HFFc6 (cell line): Measurements from ENCODE around the gene RASSF8. TPM values are rescaled to one million over a fixed set of nuclear protein-coding genes. Genes with fewer than 3 reads are reported as not detected.

Experiments used
- DNase-seq: peaks from one replicate; pipeline ENCODE4 v3.0.0-alpha.2; 2018
- H3K27ac Mint-ChIP-seq: 2 replicates; pipeline ENCODE4 v1.8.0; 2020; ENCODE audit warnings: mild to moderate bottlenecking, mixed read lengths
- H3K27me3 Mint-ChIP-seq: 2 replicates; pipeline ENCODE4 v1.8.0; 2021; ENCODE audit warnings: mild to moderate bottlenecking, moderate library complexity, mixed read lengths; ENCODE audit not compliant: insufficient read depth
- H3K36me3 Mint-ChIP-seq: 2 replicates; pipeline ENCODE4 v1.8.0; 2021; ENCODE audit warnings: low read depth, mixed read lengths
- H3K4me1 Mint-ChIP-seq: 2 replicates; pipeline ENCODE4 v1.8.0; 2020; ENCODE audit warnings: low read depth, mixed read lengths
- H3K4me3 Mint-ChIP-seq: 2 replicates; pipeline ENCODE4 v1.8.0; 2020; ENCODE audit warnings: mild to moderate bottlenecking, moderate library complexity, mixed read lengths
- H3K9me3 Mint-ChIP-seq: 2 replicates; pipeline ENCODE4 v1.8.0; 2020; ENCODE audit warnings: mild to moderate bottlenecking, mixed read lengths
- total RNA-seq, 6 experiments: library from RNA; stranded (reverse); fragmentation: NEBNext Ultra II Directional; extraction: Animal tissue kit (Norgen Biotek cat#: 25700); gene quantifications; 2 replicates in 1 of 6; 3 replicates in 5 of 6; pipeline ENCODE4 v1.2.3, GENCODE V29; 2021
- TF ChIP-seq, protein P1 (sequence below): fragments of 200-600 bp; sonication (generic); IDR thresholded peaks from 2 replicates; pipeline ENCODE4 v1.5.0; 2021; ENCODE audit warnings: antibody characterized with exemption, mild to moderate bottlenecking

Gene RASSF8
- total RNA-seq, 6 experiments from 2014 or later: 61.7 to 84.5 (median 77.0) TPM

DNA sequence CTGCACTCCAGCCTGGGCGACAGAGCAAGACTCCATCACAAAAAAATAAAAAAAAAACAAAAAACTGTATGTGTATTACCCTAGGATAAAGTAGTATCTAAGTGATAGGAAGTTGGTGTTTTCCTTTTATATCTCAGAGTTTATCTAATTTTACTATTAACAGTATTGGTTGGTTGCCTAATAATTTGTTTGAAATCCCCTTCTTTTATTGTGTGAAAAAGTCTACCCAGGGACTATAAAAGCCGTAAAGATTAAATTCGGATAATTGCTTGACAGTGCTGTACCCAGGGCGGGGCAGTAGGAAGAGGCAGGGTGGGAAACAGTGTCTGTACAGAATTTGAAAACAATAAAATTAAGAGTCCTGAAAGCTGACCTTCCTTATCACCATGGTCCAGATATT lies 78.4 kb downstream of the RASSF8 start:
- H3K4me1 Mint-ChIP-seq: peaks cover 41% of the 10 kb centered on the region

DNA sequence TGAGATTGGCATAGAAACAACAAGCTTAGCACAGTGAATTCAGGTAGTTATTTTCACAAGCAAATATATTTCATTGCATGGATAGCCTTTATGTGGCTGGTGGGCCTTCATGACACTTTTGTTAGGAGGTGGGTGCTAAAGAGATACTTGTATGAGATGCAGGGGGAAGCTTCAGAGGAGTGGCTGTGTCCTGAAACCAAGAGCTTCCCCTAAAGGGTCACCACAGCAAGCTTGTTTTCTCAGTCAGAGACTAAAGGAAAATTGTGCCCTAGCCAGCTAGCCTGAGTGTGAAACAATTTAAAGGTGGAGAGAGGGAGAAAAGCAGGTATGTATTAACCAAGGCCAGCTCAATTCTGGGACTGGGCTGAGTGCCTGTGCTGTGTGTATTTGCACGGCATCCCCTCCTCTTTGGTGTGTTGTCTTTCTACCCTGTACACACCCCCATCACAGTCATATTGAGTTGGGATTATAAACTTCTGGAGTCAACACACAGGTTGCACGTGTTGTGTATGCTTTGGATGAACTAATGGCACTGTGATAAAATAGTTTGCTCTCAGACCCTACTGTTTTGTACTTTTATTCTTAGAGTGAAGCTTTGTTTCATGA lies 79.2 kb downstream of the RASSF8 start:
- Mint-ChIP-seq H3K4me3 (no peak overlapping the region), H3K36me3 (no peaks in the 10 kb centered on the region), H3K4me1 (peaks cover 41% of the 10 kb centered on the region), H3K9me3 (no peaks in the 10 kb centered on the region), H3K27ac (no peak overlapping the region), H3K27me3 (peaks cover 5% of the 10 kb centered on the region; the same call in 1 of the 2 replicates)
- DNase-seq: no peak
- TF ChIP-seq, protein P1, sequence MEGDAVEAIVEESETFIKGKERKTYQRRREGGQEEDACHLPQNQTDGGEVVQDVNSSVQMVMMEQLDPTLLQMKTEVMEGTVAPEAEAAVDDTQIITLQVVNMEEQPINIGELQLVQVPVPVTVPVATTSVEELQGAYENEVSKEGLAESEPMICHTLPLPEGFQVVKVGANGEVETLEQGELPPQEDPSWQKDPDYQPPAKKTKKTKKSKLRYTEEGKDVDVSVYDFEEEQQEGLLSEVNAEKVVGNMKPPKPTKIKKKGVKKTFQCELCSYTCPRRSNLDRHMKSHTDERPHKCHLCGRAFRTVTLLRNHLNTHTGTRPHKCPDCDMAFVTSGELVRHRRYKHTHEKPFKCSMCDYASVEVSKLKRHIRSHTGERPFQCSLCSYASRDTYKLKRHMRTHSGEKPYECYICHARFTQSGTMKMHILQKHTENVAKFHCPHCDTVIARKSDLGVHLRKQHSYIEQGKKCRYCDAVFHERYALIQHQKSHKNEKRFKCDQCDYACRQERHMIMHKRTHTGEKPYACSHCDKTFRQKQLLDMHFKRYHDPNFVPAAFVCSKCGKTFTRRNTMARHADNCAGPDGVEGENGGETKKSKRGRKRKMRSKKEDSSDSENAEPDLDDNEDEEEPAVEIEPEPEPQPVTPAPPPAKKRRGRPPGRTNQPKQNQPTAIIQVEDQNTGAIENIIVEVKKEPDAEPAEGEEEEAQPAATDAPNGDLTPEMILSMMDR: no peak

More for the DNA sequence above, 78.4 kb downstream of the RASSF8 start:
- no peak for DNase-seq
- Mint-ChIP-seq H3K27ac (no peak overlapping the region), H3K4me3 (no peak overlapping the region), H3K9me3 (no peaks in the 10 kb centered on the region), H3K27me3 (peaks cover 5% of the 10 kb centered on the region; the same call in 1 of the 2 replicates), H3K36me3 (no peaks in the 10 kb centered on the region)
- TF ChIP-seq, protein P1: no peak

DNA sequence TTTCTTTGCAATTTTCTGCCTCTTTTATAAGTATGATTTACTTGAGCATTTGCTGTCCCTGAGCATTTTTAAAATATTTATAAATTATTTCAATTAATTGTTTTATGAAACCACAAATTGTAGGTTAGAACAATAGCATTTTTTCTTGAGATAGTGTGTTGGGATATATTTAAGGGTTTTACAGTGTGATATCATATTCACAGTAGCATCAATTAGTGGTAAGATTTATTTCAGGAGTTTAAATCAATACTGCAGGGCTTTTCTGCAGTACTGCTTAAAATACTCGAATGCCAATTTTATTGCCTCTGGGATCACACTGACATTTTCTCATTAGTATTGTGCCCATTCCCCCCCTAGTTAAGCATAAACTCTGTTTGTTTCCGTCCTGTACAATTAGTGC lies 84.2 kb downstream of the RASSF8 start:
- TF ChIP-seq, protein P1: no peak
- 0 out of 2 replicates have a peak, but pooled peaks cover 3% of the 10 kb centered on the region for H3K36me3 Mint-ChIP-seq
- H3K4me3 Mint-ChIP-seq: no peak overlapping the region; the same call in 1 of the 2 replicates
- H3K27me3 Mint-ChIP-seq: peaks cover 3% of the 10 kb centered on the region; the same call in 1 of the 2 replicates
- H3K4me1 Mint-ChIP-seq: peaks cover 56% of the 10 kb centered on the region
- no peaks in the 10 kb centered on the region for H3K9me3 Mint-ChIP-seq
- peak overlapping the region; percentile 10; the same call in 1 of the 2 replicates for H3K27ac Mint-ChIP-seq
- no peak for DNase-seq

DNA sequence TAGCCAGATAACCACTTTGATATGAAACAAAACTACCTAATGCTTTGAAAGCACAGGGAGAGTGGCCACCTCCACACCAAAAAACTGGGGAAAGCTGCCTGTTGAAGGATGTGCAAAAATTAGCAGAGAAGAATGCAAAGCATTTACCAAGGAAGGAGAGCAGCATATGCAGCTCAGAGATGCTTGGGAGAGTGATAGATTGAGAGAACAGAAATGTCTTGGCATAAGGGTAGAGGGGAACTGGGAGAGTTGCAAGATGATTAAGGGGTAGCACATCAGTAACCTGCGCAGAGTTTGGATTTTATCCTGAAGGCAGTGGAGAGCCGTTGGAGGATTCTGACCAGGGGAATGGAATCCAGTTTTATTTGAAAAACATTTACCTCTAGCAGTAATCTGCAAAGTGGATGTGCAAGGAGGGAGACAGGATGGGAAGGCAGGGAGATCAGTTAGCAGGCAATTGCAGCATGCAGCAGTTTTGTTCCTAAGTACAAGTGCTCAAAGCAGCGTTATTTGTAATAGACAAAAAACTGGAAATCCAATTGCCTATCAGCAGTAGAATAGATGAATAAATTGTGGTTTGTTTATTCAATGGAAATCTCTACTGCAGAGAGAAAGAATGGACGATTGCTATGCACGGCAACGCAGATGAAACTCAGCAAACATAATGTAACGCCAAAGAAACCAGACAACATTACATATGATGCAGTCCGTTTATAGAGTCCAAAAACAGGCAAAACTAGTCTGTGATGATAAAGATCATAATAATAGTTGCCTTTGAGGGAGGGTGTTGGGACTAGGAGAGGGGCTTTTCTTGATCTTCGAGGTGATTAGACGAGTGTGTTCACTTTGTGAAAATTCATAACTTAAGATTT lies 84.9 kb downstream of the RASSF8 start:
- Mint-ChIP-seq H3K9me3 (no peaks in the 10 kb centered on the region), H3K36me3 (peaks cover 5% of the 10 kb centered on the region; the same call in 1 of the 2 replicates), H3K4me1 (peaks cover 63% of the 10 kb centered on the region), H3K27ac (peak overlapping the region; percentile 27; the same call in 1 of the 2 replicates), H3K4me3 (no peak overlapping the region; the same call in 1 of the 2 replicates), H3K27me3 (peaks cover 3% of the 10 kb centered on the region; the same call in 1 of the 2 replicates)
- TF ChIP-seq, protein P1: no peak
- no peak for DNase-seq

DNA sequence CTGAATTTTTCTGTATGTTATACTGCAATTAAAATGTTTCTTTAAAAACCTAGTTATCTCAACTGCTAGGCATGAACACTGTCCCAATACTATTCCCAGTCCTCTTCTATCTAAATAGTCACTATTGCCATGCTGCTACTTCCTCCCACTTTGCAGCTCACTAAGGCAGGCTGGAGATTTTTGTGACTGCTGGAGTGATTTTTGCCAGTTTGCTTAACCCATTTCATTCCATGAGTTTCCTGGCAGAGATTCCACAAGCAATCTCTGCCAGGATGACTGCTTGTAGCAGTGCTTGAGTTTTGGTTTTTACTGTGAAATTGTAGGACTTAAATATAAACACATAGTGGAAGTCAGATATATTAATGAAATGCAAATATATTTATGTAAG lies 85.5 kb downstream of the RASSF8 start:
- Mint-ChIP-seq H3K4me3 (peak overlapping the region; percentile 2; the same call in 1 of the 2 replicates), H3K27me3 (peaks cover 5% of the 10 kb centered on the region), H3K36me3 (peaks cover 5% of the 10 kb centered on the region; the same call in 1 of the 2 replicates), H3K27ac (peak overlapping the region; percentile 27; the same call in 1 of the 2 replicates), H3K9me3 (no peaks in the 10 kb centered on the region), H3K4me1 (peaks cover 64% of the 10 kb centered on the region)
- no peak for DNase-seq
- TF ChIP-seq, protein P1: no peak
